Mammary epithelial cell (primary cell): ENCODE data around the gene DHX34.

Experiments used
- CTCF ChIP-seq, 2 donors: IDR thresholded peaks in 1 of 2; conservative IDR thresholded peaks in 1 of 2; 2 replicates each; pipeline ENCODE4 v1.5.1; 2011 to 2012; ENCODE audit warnings: inconsistent platforms in 2 of 2, low read length in 2 of 2, mild to moderate bottlenecking in 2 of 2, control low read depth in 1 of 2, low read depth in 1 of 2; ENCODE audit not compliant: insufficient read depth in 1 of 2; ENCODE audit errors: extremely low read depth in 1 of 2
- EZH2 ChIP-seq: IDR thresholded peaks from 2 replicates; pipeline ENCODE4 v1.6.1; 2012; ENCODE audit warnings: low read length, inconsistent platforms, borderline replicate concordance

- TF ChIP-seq CTCF (conservative IDR thresholded peaks at IDR 0.05 in 1 of 2, IDR thresholded peaks at IDR 0.05 in 1 of 2; ENCODE audit: extremely low read depth in 1 of 2, insufficient read depth in 1 of 2, low read depth in 1 of 2, low read length in 2 of 2) (no peak), EZH2 (no peak)
These were observed 1.5 kb downstream of the DHX34 start for GRCh38 chr19:47350630-47351029.
